Astrocyte (in vitro differentiated cells and primary cell): ENCODE data around the gene ATP6V0D1.

ENCODE experiments used
- EZH2 ChIP-seq: IDR thresholded peaks from 2 replicates; pipeline ENCODE4 v1.6.1; 2012; ENCODE audit warnings: mild to moderate bottlenecking, low read length, inconsistent platforms; ENCODE audit not compliant: insufficient read depth
- TF ChIP-seq, protein P1 (sequence below): IDR thresholded peaks from 2 replicates; pipeline ENCODE4 v1.5.1; 2011; ENCODE audit warnings: low read depth, mild to moderate bottlenecking, inconsistent platforms, low read length, moderate library complexity; ENCODE audit not compliant: insufficient read depth

DNA sequence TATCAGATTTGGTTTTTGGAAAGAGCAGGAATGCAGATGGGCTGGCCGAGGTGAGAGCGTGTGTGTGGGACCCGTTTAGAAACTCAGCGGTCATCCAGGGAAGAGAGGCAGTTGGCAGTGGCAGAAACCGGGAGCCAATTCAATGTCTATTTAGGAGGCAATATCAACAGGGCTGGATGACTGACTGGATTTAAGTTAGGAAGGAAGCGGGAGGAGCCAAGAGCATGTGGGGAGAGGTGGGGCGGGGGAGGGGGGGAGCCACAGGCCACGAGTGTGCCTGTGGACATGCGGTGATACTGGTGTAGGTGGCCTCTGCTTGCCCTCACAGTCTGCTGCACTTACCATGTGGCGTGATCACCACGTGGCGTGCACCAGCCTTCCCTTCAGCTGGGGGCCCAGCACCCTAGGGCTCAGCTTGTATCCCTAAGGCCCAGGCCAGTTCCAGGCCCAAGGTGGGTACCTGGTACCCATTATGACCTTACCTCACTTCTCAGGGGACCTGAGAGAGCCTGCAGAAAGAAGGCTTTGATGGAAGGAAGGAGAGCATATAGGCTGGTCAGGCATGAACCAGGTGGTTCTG, 76.9 kb downstream of the ATP6V0D1 start:
- TF ChIP-seq, protein P1, sequence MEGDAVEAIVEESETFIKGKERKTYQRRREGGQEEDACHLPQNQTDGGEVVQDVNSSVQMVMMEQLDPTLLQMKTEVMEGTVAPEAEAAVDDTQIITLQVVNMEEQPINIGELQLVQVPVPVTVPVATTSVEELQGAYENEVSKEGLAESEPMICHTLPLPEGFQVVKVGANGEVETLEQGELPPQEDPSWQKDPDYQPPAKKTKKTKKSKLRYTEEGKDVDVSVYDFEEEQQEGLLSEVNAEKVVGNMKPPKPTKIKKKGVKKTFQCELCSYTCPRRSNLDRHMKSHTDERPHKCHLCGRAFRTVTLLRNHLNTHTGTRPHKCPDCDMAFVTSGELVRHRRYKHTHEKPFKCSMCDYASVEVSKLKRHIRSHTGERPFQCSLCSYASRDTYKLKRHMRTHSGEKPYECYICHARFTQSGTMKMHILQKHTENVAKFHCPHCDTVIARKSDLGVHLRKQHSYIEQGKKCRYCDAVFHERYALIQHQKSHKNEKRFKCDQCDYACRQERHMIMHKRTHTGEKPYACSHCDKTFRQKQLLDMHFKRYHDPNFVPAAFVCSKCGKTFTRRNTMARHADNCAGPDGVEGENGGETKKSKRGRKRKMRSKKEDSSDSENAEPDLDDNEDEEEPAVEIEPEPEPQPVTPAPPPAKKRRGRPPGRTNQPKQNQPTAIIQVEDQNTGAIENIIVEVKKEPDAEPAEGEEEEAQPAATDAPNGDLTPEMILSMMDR = no peak
- no peak for TF ChIP-seq EZH2
